ENCODE data around the gene GPR108. TPM values are rescaled to one million over a fixed set of nuclear protein-coding genes. Genes with fewer than 3 reads are reported as not detected.

GPR108 gene
- total and polyA plus RNA-seq, 2 of the 13 experiments (the other 11 are each of a cell fraction or from before 2014, with no cell fraction given): 36.4 to 63.0 TPM

GRCh38 chr19:6737873-6738786, 750 bp upstream of the GPR108 start (continued):
- no peak for TF ChIP-seq GPBP1L1 (CRISPR knock-in tag; IDR thresholded peaks at IDR 0.05)
- TF ChIP-seq, protein P1, sequence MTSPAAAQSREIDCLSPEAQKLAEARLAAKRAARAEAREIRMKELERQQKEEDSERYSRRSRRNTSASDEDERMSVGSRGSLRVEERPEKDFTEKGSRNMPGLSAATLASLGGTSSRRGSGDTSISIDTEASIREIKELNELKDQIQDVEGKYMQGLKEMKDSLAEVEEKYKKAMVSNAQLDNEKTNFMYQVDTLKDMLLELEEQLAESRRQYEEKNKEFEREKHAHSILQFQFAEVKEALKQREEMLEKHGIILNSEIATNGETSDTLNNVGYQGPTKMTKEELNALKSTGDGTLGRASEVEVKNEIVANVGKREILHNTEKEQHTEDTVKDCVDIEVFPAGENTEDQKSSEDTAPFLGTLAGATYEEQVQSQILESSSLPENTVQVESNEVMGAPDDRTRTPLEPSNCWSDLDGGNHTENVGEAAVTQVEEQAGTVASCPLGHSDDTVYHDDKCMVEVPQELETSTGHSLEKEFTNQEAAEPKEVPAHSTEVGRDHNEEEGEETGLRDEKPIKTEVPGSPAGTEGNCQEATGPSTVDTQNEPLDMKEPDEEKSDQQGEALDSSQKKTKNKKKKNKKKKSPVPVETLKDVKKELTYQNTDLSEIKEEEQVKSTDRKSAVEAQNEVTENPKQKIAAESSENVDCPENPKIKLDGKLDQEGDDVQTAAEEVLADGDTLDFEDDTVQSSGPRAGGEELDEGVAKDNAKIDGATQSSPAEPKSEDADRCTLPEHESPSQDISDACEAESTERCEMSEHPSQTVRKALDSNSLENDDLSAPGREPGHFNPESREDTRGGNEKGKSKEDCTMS (CRISPR knock-in tag; conservative IDR thresholded peaks at IDR 0.05): no peak
- no peak for TF ChIP-seq ZFP82 (CRISPR knock-in tag; IDR thresholded peaks at IDR 0.05; ENCODE audit: borderline replicate concordance)
- TF ChIP-seq ZNF44 (CRISPR knock-in tag; IDR thresholded peaks at IDR 0.05): no peak
- TF ChIP-seq BATF2 (CRISPR knock-in tag; IDR thresholded peaks at IDR 0.05): no peak
- no peak for TF ChIP-seq GZF1 (CRISPR knock-in tag; IDR thresholded peaks at IDR 0.05)
- no peak for TF ChIP-seq ZNF792 (CRISPR knock-in tag; IDR thresholded peaks at IDR 0.05)
- TF ChIP-seq IRX3 (CRISPR knock-in tag; IDR thresholded peaks at IDR 0.05; ENCODE audit: borderline replicate concordance, low read depth): no peak
- peak; percentile 90 for TF ChIP-seq HNF4A (CRISPR knock-in tag; IDR thresholded peaks at IDR 0.05)
- no peak for TF ChIP-seq RFX5 (IDR thresholded peaks at IDR 0.05; ENCODE audit: low read depth, low read length)
- no peak for TF ChIP-seq ATM (IDR thresholded peaks at IDR 0.05; ENCODE audit: borderline replicate concordance)
- TF ChIP-seq, protein P2, sequence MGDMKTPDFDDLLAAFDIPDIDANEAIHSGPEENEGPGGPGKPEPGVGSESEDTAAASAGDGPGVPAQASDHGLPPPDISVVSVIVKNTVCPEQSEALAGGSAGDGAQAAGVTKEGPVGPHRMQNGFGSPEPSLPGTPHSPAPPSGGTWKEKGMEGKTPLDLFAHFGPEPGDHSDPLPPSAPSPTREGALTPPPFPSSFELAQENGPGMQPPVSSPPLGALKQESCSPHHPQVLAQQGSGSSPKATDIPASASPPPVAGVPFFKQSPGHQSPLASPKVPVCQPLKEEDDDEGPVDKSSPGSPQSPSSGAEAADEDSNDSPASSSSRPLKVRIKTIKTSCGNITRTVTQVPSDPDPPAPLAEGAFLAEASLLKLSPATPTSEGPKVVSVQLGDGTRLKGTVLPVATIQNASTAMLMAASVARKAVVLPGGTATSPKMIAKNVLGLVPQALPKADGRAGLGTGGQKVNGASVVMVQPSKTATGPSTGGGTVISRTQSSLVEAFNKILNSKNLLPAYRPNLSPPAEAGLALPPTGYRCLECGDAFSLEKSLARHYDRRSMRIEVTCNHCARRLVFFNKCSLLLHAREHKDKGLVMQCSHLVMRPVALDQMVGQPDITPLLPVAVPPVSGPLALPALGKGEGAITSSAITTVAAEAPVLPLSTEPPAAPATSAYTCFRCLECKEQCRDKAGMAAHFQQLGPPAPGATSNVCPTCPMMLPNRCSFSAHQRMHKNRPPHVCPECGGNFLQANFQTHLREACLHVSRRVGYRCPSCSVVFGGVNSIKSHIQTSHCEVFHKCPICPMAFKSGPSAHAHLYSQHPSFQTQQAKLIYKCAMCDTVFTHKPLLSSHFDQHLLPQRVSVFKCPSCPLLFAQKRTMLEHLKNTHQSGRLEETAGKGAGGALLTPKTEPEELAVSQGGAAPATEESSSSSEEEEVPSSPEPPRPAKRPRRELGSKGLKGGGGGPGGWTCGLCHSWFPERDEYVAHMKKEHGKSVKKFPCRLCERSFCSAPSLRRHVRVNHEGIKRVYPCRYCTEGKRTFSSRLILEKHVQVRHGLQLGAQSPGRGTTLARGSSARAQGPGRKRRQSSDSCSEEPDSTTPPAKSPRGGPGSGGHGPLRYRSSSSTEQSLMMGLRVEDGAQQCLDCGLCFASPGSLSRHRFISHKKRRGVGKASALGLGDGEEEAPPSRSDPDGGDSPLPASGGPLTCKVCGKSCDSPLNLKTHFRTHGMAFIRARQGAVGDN (CRISPR knock-in tag; IDR thresholded peaks at IDR 0.05): peak; percentile 60; the same call in 1 of the 2 replicates
- TF ChIP-seq, protein P3, sequence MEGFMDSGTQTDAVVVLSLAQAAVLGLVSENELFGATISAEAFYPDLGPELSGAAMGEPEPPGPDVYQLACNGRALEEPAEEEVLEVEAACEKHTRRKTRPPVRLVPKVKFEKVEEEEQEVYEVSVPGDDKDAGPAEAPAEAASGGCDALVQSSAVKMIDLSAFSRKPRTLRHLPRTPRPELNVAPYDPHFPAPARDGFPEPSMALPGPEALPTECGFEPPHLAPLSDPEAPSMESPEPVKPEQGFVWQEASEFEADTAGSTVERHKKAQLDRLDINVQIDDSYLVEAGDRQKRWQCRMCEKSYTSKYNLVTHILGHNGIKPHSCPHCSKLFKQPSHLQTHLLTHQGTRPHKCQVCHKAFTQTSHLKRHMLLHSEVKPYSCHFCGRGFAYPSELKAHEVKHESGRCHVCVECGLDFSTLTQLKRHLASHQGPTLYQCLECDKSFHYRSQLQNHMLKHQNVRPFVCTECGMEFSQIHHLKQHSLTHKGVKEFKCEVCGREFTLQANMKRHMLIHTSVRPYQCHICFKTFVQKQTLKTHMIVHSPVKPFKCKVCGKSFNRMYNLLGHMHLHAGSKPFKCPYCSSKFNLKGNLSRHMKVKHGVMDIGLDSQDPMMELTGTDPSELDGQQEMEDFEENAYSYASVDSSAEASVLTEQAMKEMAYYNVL (CRISPR knock-in tag; IDR thresholded peaks at IDR 0.05; ENCODE audit: borderline replicate concordance): no peak
- TF ChIP-seq, protein P4, sequence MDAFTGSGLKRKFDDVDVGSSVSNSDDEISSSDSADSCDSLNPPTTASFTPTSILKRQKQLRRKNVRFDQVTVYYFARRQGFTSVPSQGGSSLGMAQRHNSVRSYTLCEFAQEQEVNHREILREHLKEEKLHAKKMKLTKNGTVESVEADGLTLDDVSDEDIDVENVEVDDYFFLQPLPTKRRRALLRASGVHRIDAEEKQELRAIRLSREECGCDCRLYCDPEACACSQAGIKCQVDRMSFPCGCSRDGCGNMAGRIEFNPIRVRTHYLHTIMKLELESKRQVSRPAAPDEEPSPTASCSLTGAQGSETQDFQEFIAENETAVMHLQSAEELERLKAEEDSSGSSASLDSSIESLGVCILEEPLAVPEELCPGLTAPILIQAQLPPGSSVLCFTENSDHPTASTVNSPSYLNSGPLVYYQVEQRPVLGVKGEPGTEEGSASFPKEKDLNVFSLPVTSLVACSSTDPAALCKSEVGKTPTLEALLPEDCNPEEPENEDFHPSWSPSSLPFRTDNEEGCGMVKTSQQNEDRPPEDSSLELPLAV (CRISPR knock-in tag; conservative IDR thresholded peaks at IDR 0.05; ENCODE audit: low read depth): no peak
